AG04450 (cell line): ENCODE results near the gene DUOX1. TPM values are rescaled to one million over a fixed set of nuclear protein-coding genes. Genes with fewer than 3 reads are reported as not detected.
"Not testable (repeated sequence)": the region's sequence is repeated elsewhere in the genome, so short reads cannot be mapped to it uniquely, and the experiment has no call there.

Experiments
- CTCF ChIA-PET: fragments of 300-600, 350-600 bp; formaldehyde crosslinking; extraction: SDS; loops from one replicate; lab custom pipeline; 2022; ENCODE audit warnings: antibody characterized with exemption, inconsistent platforms; lab: Charles Lee
- POLR2A ChIA-PET: fragments of 350-600 bp; formaldehyde crosslinking; extraction: SDS; loops from one replicate; lab custom pipeline; 2021; ENCODE audit warnings: antibody characterized with exemption, inconsistent platforms; lab: Yijun Ruan, JAX
- DNase-seq: peaks from one replicate; pipeline ENCODE4 v3.0.0-alpha.2; 2011; ENCODE audit warnings: low read depth, low spot score
- H3K27ac ChIP-seq: one replicate; pipeline ENCODE4 v1.5.1; 2012; ENCODE audit warnings: low read depth, low read length, control low read depth
- H3K27me3 ChIP-seq: one replicate; pipeline ENCODE4 v1.6.0; 2012; ENCODE audit warnings: low read length; ENCODE audit not compliant: control insufficient read depth, insufficient read depth
- H3K4me3 ChIP-seq: 2 replicates; pipeline ENCODE4 v1.5.1; 2011; ENCODE audit warnings: mild to moderate bottlenecking, low read depth, low read length, control low read depth
- H3K9me3 ChIP-seq: 2 replicates; pipeline ENCODE4 v1.5.1; 2012; ENCODE audit warnings: low read length; ENCODE audit not compliant: control insufficient read depth, insufficient read depth
- CTCF ChIP-seq: IDR thresholded peaks from 2 replicates; pipeline ENCODE4 v1.5.1; 2011; ENCODE audit warnings: low read depth, low read length, control low read depth, inconsistent platforms
- polyA plus RNA-seq: library from polyadenylated mRNA; depleted of rRNA; stranded (reverse); fragments of >200 nt; gene quantifications from 2 replicates; pipeline ENCODE4 v1.2.3, GENCODE V29; 2011

DUOX1 gene
- polyA plus RNA-seq, 1 experiment = not detected

DNA sequence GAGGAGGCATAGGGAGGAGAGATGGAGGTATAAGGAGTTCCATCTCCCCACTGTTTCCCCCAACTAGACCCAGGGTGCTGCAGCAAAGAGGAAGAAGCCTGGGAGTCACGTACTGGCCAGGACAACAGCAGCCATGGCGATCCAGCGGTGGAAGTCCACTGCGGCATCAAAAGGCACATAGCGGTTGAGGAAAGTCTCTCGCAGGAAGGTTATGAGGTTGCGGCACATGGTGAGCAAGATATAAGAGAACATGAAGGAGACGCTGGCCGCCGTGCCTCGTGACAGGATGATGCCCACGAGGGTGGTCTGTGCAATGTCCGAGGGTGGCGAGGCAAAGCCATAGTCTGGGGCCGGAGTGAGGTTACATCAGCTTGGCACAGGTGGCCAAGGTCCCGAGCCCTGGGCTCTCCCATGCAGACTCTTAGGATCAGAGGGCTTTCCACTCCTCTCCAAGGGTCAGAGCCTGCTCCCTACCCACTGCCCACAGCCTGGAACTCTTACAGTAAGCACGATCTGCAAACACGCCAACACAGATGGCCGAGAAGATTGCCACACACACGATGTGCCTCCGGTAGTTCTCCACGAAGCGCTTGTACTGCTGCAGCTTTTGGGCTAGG, 30.1 kb upstream of the DUOX1 start:
- CTCF ChIA-PET = no interaction called here

DNA sequence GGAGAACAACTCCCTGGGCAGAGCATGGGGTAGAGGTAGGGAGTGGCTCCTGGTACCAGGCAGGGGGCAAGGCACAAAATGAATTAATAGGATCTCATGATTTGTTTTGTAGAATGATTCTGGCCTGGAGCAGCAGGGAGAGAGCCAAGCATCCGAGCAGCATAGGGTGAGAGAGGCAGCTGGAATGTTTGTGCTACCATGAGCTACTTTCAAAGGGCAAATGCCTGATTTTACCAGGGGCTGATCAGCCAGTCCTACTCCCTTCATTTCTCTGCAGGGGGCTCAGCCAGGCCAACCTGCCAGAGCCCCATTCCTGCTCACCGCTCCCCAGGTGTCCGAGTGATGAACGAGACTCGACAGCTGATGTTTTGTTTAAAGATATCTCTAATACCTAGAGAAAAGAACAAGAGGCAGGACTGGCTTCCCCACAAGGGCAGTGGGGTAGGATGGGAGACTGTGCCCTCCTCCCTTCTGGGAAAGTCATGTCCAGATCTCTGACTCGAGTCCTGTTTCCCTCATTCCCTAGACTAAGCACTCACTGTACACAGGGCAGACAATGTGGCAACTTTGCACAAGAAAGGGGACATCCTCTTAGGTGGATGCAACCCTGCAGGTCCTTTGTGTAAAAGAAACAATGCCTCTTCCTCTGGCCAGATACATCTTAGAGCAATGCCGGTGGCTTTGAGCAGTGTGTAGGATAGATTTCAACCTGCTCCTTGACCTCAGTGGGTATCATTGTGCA, 28.7 kb upstream of the DUOX1 start:
- ChIA-PET CTCF (interaction anchor here (3.3 kb wide), 1 partner anchor 17 kb away, joined by 22 read pairs; no protein-coding TSS in a partner anchor), POLR2A (no interaction called here)
- Histone ChIP-seq H3K27me3 (peaks cover 37% of the 10 kb centered on the region), H3K27ac (no peak overlapping the region), H3K9me3 (no peaks in the 10 kb centered on the region), H3K4me3 (no peak overlapping the region)
- no peak for TF ChIP-seq CTCF
- DNase-seq = no peak

More for the DNA sequence above, 30.1 kb upstream of the DUOX1 start:
- Histone ChIP-seq H3K27ac (no peak overlapping the region), H3K4me3 (no peak overlapping the region), H3K9me3 (no peaks in the 10 kb centered on the region), H3K27me3 (peaks cover 40% of the 10 kb centered on the region)
- TF ChIP-seq CTCF = no peak
- no peak for DNase-seq
- POLR2A ChIA-PET = no interaction called here

- no peak for DNase-seq
- Histone ChIP-seq H3K4me3 (no peak overlapping the region), H3K9me3 (no peaks in the 10 kb centered on the region), H3K27ac (no peak overlapping the region), H3K27me3 (peaks cover 42% of the 10 kb centered on the region)
- no peak for TF ChIP-seq CTCF
- ChIA-PET CTCF (interaction anchor here (3.3 kb wide), 1 partner anchor 16 kb away, joined by 22 read pairs; no protein-coding TSS in a partner anchor), POLR2A (no interaction called here)
These were observed 28.0 kb upstream of the DUOX1 start for GRCh38 chr15:45101749-45102148.

GRCh38 chr15:45102226-45102625, 27.6 kb upstream of the DUOX1 start:
- ChIA-PET CTCF (interaction anchor here (3.3 kb wide), 1 partner anchor 16 kb away, joined by 22 read pairs; no protein-coding TSS in a partner anchor), POLR2A (no interaction called here)
- no peak for TF ChIP-seq CTCF
- no peaks in the 10 kb centered on the region for H3K9me3 ChIP-seq
- no peak overlapping the region for H3K4me3 ChIP-seq
- DNase-seq = no peak
- no peak overlapping the region for H3K27ac ChIP-seq
- peaks cover 46% of the 10 kb centered on the region for H3K27me3 ChIP-seq

DNA sequence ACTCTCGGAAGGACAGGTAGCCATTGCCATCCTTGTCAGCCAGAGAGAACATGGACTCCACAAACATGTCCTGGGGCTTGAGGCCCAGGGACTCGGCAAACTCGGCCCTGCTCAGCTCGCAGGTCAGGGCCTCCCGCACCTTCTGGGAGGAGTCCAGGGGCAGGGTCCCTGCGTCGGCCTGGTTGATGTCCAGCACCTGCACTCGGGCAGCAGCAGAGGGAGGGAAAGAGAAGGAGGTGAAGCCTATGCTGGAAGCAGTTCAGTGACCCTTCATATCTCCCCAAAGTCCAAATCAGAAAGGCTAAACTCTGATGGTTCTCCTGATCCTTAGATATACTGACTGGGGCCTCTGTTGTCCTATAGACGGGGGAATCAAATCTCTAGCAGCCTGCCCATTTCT, 25.6 kb upstream of the DUOX1 start:
- H3K9me3 ChIP-seq, CTCF ChIA-PET, H3K27ac ChIP-seq, POLR2A ChIA-PET, DNase-seq, H3K4me3 ChIP-seq: not testable (repeated sequence)
- H3K27me3 ChIP-seq = peaks cover 48% of the 10 kb centered on the region
